ENCODE measurements around the gene C1orf105. TPM values are rescaled to one million over a fixed set of nuclear protein-coding genes. Genes with fewer than 3 reads are reported as not detected.
"Not testable (repeated sequence)": the region's sequence is repeated elsewhere in the genome, so short reads cannot be mapped to it uniquely, and the experiment has no call there.

C1orf105 gene
- 2.9 TPM for total RNA-seq
- polyA plus RNA-seq = not detected

- Histone ChIP-seq H3K36me3 (ENCODE audit: insufficient read depth) (peaks cover 2% of the 10 kb centered on the region), H3K4me3 (ENCODE audit: low read depth, low read length) (no peak within 1 kb of the TSS), H3K4me1 (ENCODE audit: insufficient read depth) (no peaks in the 10 kb centered on the region), H3K27ac (ENCODE audit: low read depth) (no peak within 1 kb of the TSS)
- WGBS = 90% methylated on average over 1 of the region's 1 CpG
- no peak for DNase-seq (ENCODE audit: extremely low spot score)
Measured at GRCh38 chr1:172420385-172420784, at the start of gene C1orf105. TSS of gene C1orf105 (plus strand) at chr1:172420685. CDS start at chr1:172420886, 201 bp downstream.

- DNase-seq (ENCODE audit: extremely low spot score); H3K36me3 ChIP-seq (ENCODE audit: insufficient read depth); H3K4me3 ChIP-seq (ENCODE audit: low read depth, low read length); H3K4me1 ChIP-seq (ENCODE audit: insufficient read depth); H3K27ac ChIP-seq (ENCODE audit: low read depth): not testable (repeated sequence)
- 97% methylated on average over 1 of the region's 3 CpGs for WGBS
Measured at GRCh38 chr1:172371646-172372045, 48.8 kb upstream of the C1orf105 start.

- no peaks in the 10 kb centered on the region for H3K4me1 ChIP-seq (ENCODE audit: insufficient read depth)
- no peaks in the 10 kb centered on the region for H3K36me3 ChIP-seq (ENCODE audit: insufficient read depth)
- H3K4me3 ChIP-seq (ENCODE audit: low read depth, low read length) = no peak overlapping the region
- DNase-seq (ENCODE audit: extremely low spot score) = no peak
- WGBS = 61% methylated on average over 1 of the region's 1 CpG
- H3K27ac ChIP-seq (ENCODE audit: low read depth) = no peak overlapping the region
Measured at GRCh38 chr1:172373864-172374263, 46.6 kb upstream of the C1orf105 start.

- Histone ChIP-seq H3K4me1 (ENCODE audit: insufficient read depth) (no peaks in the 10 kb centered on the region), H3K27ac (ENCODE audit: low read depth) (no peak overlapping the region), H3K4me3 (ENCODE audit: low read depth, low read length) (no peak overlapping the region), H3K36me3 (ENCODE audit: insufficient read depth) (no peaks in the 10 kb centered on the region)
- WGBS = 78% methylated on average over 2 of the region's 2 CpGs
- DNase-seq (ENCODE audit: extremely low spot score) = no peak
Measured at GRCh38 chr1:172375211-172375631, 45.3 kb upstream of the C1orf105 start.

- Histone ChIP-seq H3K4me1 (ENCODE audit: insufficient read depth) (no peaks in the 10 kb centered on the region), H3K27ac (ENCODE audit: low read depth) (no peak overlapping the region), H3K4me3 (ENCODE audit: low read depth, low read length) (no peak overlapping the region), H3K36me3 (ENCODE audit: insufficient read depth) (no peaks in the 10 kb centered on the region)
- 65% methylated on average over 2 of the region's 2 CpGs for WGBS
- DNase-seq (ENCODE audit: extremely low spot score) = no peak
Measured at GRCh38 chr1:172376431-172376830, 44.1 kb upstream of the C1orf105 start.

GRCh38 chr1:172377565-172377964, 42.9 kb upstream of the C1orf105 start:
- Histone ChIP-seq H3K4me3 (ENCODE audit: low read depth, low read length) (no peak overlapping the region), H3K36me3 (ENCODE audit: insufficient read depth) (no peaks in the 10 kb centered on the region), H3K4me1 (ENCODE audit: insufficient read depth) (no peaks in the 10 kb centered on the region), H3K27ac (ENCODE audit: low read depth) (no peak overlapping the region)
- DNase-seq (ENCODE audit: extremely low spot score) = no peak

- H3K27ac ChIP-seq (ENCODE audit: low read depth) = no peak overlapping the region
- whole genome bisulfite sequencing = 74% methylated on average over 1 of the region's 1 CpG
- H3K4me3 ChIP-seq (ENCODE audit: low read depth, low read length) = no peak overlapping the region
- no peaks in the 10 kb centered on the region for H3K4me1 ChIP-seq (ENCODE audit: insufficient read depth)
- no peak for DNase-seq (ENCODE audit: extremely low spot score)
- H3K36me3 ChIP-seq (ENCODE audit: insufficient read depth) = no peaks in the 10 kb centered on the region
Measured at GRCh38 chr1:172378109-172378760, 42.2 kb upstream of the C1orf105 start.

- no peaks in the 10 kb centered on the region for H3K4me1 ChIP-seq (ENCODE audit: insufficient read depth)
- H3K27ac ChIP-seq (ENCODE audit: low read depth) = no peak overlapping the region
- 57% methylated on average over 6 of the region's 6 CpGs for WGBS
- no peak overlapping the region for H3K4me3 ChIP-seq (ENCODE audit: low read depth, low read length)
- H3K36me3 ChIP-seq (ENCODE audit: insufficient read depth) = no peaks in the 10 kb centered on the region
- DNase-seq (ENCODE audit: extremely low spot score) = no peak
Measured at GRCh38 chr1:172380441-172381244, 39.8 kb upstream of the C1orf105 start.

- 62% methylated on average over 2 of the region's 2 CpGs for WGBS
- Histone ChIP-seq H3K36me3 (ENCODE audit: insufficient read depth) (no peaks in the 10 kb centered on the region), H3K4me3 (ENCODE audit: low read depth, low read length) (no peak overlapping the region), H3K4me1 (ENCODE audit: insufficient read depth) (no peaks in the 10 kb centered on the region), H3K27ac (ENCODE audit: low read depth) (no peak overlapping the region)
- DNase-seq (ENCODE audit: extremely low spot score) = no peak
Measured at GRCh38 chr1:172381946-172382345, 38.5 kb upstream of the C1orf105 start.

- Histone ChIP-seq H3K36me3 (ENCODE audit: insufficient read depth) (no peaks in the 10 kb centered on the region), H3K27ac (ENCODE audit: low read depth) (no peak overlapping the region), H3K4me1 (ENCODE audit: insufficient read depth) (no peaks in the 10 kb centered on the region), H3K4me3 (ENCODE audit: low read depth, low read length) (no peak overlapping the region)
- no peak for DNase-seq (ENCODE audit: extremely low spot score)
- 64% methylated on average over 1 of the region's 1 CpG for WGBS
Measured at GRCh38 chr1:172382406-172382805, 38.1 kb upstream of the C1orf105 start.

- Histone ChIP-seq H3K4me3 (ENCODE audit: low read depth, low read length) (no peak overlapping the region), H3K36me3 (ENCODE audit: insufficient read depth) (no peaks in the 10 kb centered on the region), H3K4me1 (ENCODE audit: insufficient read depth) (no peaks in the 10 kb centered on the region), H3K27ac (ENCODE audit: low read depth) (no peak overlapping the region)
- no peak for DNase-seq (ENCODE audit: extremely low spot score)
- 38% methylated on average over 4 of the region's 4 CpGs for WGBS
Measured at GRCh38 chr1:172382990-172383389, 37.5 kb upstream of the C1orf105 start.

- H3K4me3 ChIP-seq (ENCODE audit: low read depth, low read length) = no peak overlapping the region
- 18% methylated on average over 3 of the region's 3 CpGs for WGBS
- H3K36me3 ChIP-seq (ENCODE audit: insufficient read depth) = no peaks in the 10 kb centered on the region
- no peak overlapping the region for H3K27ac ChIP-seq (ENCODE audit: low read depth)
- no peaks in the 10 kb centered on the region for H3K4me1 ChIP-seq (ENCODE audit: insufficient read depth)
- DNase-seq (ENCODE audit: extremely low spot score) = no peak
Measured at GRCh38 chr1:172383536-172383935, 36.9 kb upstream of the C1orf105 start.

- H3K27ac ChIP-seq (ENCODE audit: low read depth) = no peak overlapping the region
- 96% methylated on average over 1 of the region's 1 CpG for WGBS
Measured at GRCh38 chr1:172384656-172385055, 35.8 kb upstream of the C1orf105 start.

GRCh38 chr1:172386046-172386445, 34.4 kb upstream of the C1orf105 start:
- 71% methylated on average over 2 of the region's 2 CpGs for WGBS
- DNase-seq (ENCODE audit: extremely low spot score) = no peak
- H3K4me1 ChIP-seq (ENCODE audit: insufficient read depth) = no peaks in the 10 kb centered on the region
- no peak overlapping the region for H3K4me3 ChIP-seq (ENCODE audit: low read depth, low read length)
- no peaks in the 10 kb centered on the region for H3K36me3 ChIP-seq (ENCODE audit: insufficient read depth)
- no peak overlapping the region for H3K27ac ChIP-seq (ENCODE audit: low read depth)

More at GRCh38 chr1:172384656-172385055, 35.8 kb upstream of the C1orf105 start:
- no peak for DNase-seq (ENCODE audit: extremely low spot score)
- Histone ChIP-seq H3K4me1 (ENCODE audit: insufficient read depth) (no peaks in the 10 kb centered on the region), H3K4me3 (ENCODE audit: low read depth, low read length) (no peak overlapping the region), H3K36me3 (ENCODE audit: insufficient read depth) (no peaks in the 10 kb centered on the region)
